BLaER1 (cell line): ENCODE results near the gene DCN.

Experiments
- H3K27ac ChIP-seq: shearing (Covaris generic); formaldehyde crosslinking; 2 replicates; pipeline ENCODE4 v1.8.1; 2022
- H3K27me3 ChIP-seq: shearing (Covaris generic); formaldehyde crosslinking; 2 replicates; pipeline ENCODE4 v1.8.1; 2022
- H3K36me3 ChIP-seq: shearing (Covaris generic); formaldehyde crosslinking; 2 replicates; pipeline ENCODE4 v1.8.1; 2022
- H3K4me1 ChIP-seq: shearing (Covaris generic); formaldehyde crosslinking; 2 replicates; pipeline ENCODE4 v1.8.1; 2022
- H3K4me2 ChIP-seq: shearing (Covaris generic); formaldehyde crosslinking; 2 replicates; pipeline ENCODE4 v1.8.1; 2022
- H3K4me3 ChIP-seq: shearing (Covaris generic); formaldehyde crosslinking; 2 replicates; pipeline ENCODE4 v1.8.1; 2022
- H3K9ac ChIP-seq: shearing (Covaris generic); formaldehyde crosslinking; 2 replicates; pipeline ENCODE4 v1.8.1; 2022
- H3K9me3 ChIP-seq: shearing (Covaris generic); formaldehyde crosslinking; 2 replicates; pipeline ENCODE4 v1.8.1; 2022
- H4K20me1 ChIP-seq: shearing (Covaris generic); formaldehyde crosslinking; 2 replicates; pipeline ENCODE4 v1.8.1; 2022
- Cebpa-rat ChIP-seq: shearing (Covaris generic); IDR thresholded peaks from 2 replicates; pipeline ENCODE4 v1.8.1; 2022

DCN gene, protein sequence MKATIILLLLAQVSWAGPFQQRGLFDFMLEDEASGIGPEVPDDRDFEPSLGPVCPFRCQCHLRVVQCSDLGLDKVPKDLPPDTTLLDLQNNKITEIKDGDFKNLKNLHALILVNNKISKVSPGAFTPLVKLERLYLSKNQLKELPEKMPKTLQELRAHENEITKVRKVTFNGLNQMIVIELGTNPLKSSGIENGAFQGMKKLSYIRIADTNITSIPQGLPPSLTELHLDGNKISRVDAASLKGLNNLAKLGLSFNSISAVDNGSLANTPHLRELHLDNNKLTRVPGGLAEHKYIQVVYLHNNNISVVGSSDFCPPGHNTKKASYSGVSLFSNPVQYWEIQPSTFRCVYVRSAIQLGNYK

DNA sequence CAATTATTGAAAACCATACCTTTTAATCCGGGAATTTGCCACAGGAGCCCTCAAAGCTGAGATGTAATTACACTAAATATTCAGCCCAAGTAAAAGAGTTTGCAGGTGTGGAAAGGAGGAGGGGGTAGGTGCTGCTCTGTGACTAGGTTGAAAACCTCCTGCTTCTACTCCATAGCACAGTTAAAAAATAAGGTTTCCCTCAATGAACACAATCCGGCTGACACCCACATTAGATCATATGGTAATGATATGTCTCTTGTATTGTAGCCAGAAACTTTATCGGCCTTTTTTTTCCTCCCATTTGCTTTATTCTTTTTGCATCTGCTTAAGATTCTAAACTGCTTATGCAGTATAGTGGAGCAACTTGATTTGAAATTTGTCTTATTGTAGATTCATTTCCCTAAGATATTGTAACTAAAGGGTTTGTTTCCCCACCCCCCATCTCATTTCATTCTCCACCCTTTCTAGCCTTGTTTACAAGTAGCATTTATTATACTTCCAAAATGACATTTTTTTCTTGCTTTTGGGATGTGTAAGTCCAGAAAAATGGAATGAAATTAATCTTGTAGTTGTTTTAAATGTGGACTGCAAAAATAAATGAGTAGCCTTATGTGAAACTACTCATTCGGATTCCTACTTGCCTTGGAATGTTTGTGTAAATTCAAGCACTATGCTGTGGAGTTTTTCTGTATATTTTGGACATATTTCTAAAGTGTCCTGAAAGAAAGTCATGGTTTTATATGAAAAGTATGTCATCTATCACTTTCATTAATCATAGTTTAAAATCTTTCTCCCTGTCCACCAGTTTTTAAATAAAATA, at the start of gene DCN:
TSS of gene DCN (minus strand) at position 182 of the 820 bp plus-strand sequence. CDS start 4,265 bp downstream, outside the sequence.
- no peaks in the 10 kb centered on the region for H3K9me3 ChIP-seq
- TF ChIP-seq Cebpa-rat, result no peak
- H3K4me1 ChIP-seq, result peaks cover 13% of the 10 kb centered on the region
- H3K27ac ChIP-seq, result no peak within 1 kb of the TSS
- no peak within 1 kb of the TSS for H3K4me2 ChIP-seq
- no peak within 1 kb of the TSS for H3K9ac ChIP-seq
- H3K4me3 ChIP-seq, result no peak within 1 kb of the TSS
- no peaks in the 10 kb centered on the region for H3K27me3 ChIP-seq
- H3K36me3 ChIP-seq, result no peaks in the 10 kb centered on the region
- H4K20me1 ChIP-seq, result no peaks in the 10 kb centered on the region

- H3K4me3 ChIP-seq, result no peak overlapping the region
- no peaks in the 10 kb centered on the region for H3K9me3 ChIP-seq
- no peaks in the 10 kb centered on the region for H3K27me3 ChIP-seq
- H3K27ac ChIP-seq, result no peak overlapping the region
- no peaks in the 10 kb centered on the region for H4K20me1 ChIP-seq
- no peaks in the 10 kb centered on the region for H3K36me3 ChIP-seq
- no peak overlapping the region for H3K4me2 ChIP-seq
- no peak for TF ChIP-seq Cebpa-rat
- no peak overlapping the region for H3K9ac ChIP-seq
- H3K4me1 ChIP-seq, result 0 out of 2 replicates have a peak, but pooled peaks cover 4% of the 10 kb centered on the region
These were observed 48.2 kb upstream of the DCN start for GRCh38 chr12:91230841-91231240.

GRCh38 chr12:91226951-91227350, 44.3 kb upstream of the DCN start:
- H3K36me3 ChIP-seq, result no peaks in the 10 kb centered on the region
- H3K4me2 ChIP-seq, result no peak overlapping the region
- no peaks in the 10 kb centered on the region for H4K20me1 ChIP-seq
- no peak overlapping the region for H3K9ac ChIP-seq
- no peaks in the 10 kb centered on the region for H3K27me3 ChIP-seq
- H3K27ac ChIP-seq, result no peak overlapping the region
- TF ChIP-seq Cebpa-rat, result no peak
- H3K4me3 ChIP-seq, result no peak overlapping the region
- no peaks in the 10 kb centered on the region for H3K9me3 ChIP-seq
- H3K4me1 ChIP-seq, result 0 out of 2 replicates have a peak, but pooled peaks cover 4% of the 10 kb centered on the region

DNA sequence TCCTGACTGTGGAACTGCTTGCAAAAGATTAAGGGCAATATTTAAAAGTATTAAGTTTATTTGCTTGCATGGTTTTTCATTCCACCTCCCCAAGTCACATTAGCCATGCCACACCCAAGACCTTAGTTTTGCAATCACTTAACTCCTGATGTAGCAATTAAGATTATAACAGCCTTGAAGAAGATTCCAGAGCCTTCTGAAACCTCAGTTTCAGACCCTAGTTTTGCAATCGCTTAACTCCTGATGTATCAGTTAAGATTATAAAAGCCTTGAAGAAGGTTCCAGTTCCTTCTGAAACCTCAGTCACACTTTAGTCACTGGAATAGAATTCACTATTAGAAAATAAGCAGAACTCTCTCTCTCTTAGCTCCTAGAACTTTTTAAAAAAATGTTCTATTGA, 42.7 kb upstream of the DCN start:
- no peak for TF ChIP-seq Cebpa-rat
- Histone ChIP-seq H3K9me3 (no peaks in the 10 kb centered on the region), H3K4me1 (0 out of 2 replicates have a peak, but pooled peaks cover 4% of the 10 kb centered on the region), H3K9ac (no peak overlapping the region), H3K4me2 (no peak overlapping the region), H3K4me3 (no peak overlapping the region), H4K20me1 (no peaks in the 10 kb centered on the region), H3K27ac (no peak overlapping the region), H3K36me3 (no peaks in the 10 kb centered on the region), H3K27me3 (no peaks in the 10 kb centered on the region)

- H3K27me3 ChIP-seq, result no peaks in the 10 kb centered on the region
These were observed 41.8 kb upstream of the DCN start for GRCh38 chr12:91224401-91224800.

GRCh38 chr12:91222746-91223145, 40.1 kb upstream of the DCN start:
- Histone ChIP-seq H3K4me2 (no peak overlapping the region), H3K9ac (no peak overlapping the region), H3K27ac (no peak overlapping the region), H3K4me1 (no peaks in the 10 kb centered on the region), H3K9me3 (no peaks in the 10 kb centered on the region), H4K20me1 (no peaks in the 10 kb centered on the region), H3K36me3 (no peaks in the 10 kb centered on the region), H3K4me3 (no peak overlapping the region), H3K27me3 (no peaks in the 10 kb centered on the region)
- TF ChIP-seq Cebpa-rat, result no peak

More at GRCh38 chr12:91224401-91224800, 41.8 kb upstream of the DCN start:
- Histone ChIP-seq H3K27ac (no peak overlapping the region), H3K9me3 (no peaks in the 10 kb centered on the region), H3K36me3 (no peaks in the 10 kb centered on the region), H3K4me2 (no peak overlapping the region), H3K4me3 (no peak overlapping the region), H3K4me1 (0 out of 2 replicates have a peak, but pooled peaks cover 4% of the 10 kb centered on the region), H4K20me1 (no peaks in the 10 kb centered on the region), H3K9ac (no peak overlapping the region)
- TF ChIP-seq Cebpa-rat, result no peak

- Histone ChIP-seq H4K20me1 (no peaks in the 10 kb centered on the region), H3K9me3 (no peaks in the 10 kb centered on the region), H3K4me2 (no peak overlapping the region), H3K36me3 (no peaks in the 10 kb centered on the region), H3K4me3 (no peak overlapping the region), H3K27ac (no peak overlapping the region), H3K4me1 (no peaks in the 10 kb centered on the region), H3K27me3 (no peaks in the 10 kb centered on the region), H3K9ac (no peak overlapping the region)
- TF ChIP-seq Cebpa-rat, result no peak
These were observed 37.3 kb upstream of the DCN start for GRCh38 chr12:91219919-91220318.

DNA sequence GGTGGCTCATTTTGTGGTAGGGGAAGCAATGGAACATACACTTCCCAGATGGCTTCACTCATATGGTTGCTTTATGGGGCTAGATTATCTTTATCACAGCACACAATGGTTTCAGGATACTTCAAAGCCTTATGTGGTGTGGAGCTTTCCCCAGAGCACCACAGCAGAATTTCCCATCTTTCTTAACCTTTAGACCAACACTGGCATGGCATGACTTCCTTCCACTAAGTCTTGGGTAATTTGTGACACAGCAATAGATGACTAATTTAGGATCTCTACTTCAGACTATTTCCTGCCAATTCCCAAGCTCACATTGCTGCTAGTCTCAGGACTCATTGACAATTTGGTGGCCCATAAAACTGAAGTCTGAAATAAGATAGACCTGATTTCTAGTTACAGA, 36.9 kb upstream of the DCN start:
- Histone ChIP-seq H3K4me1 (no peaks in the 10 kb centered on the region), H3K4me2 (no peak overlapping the region), H3K9me3 (no peaks in the 10 kb centered on the region), H3K9ac (no peak overlapping the region), H4K20me1 (no peaks in the 10 kb centered on the region), H3K27ac (no peak overlapping the region), H3K4me3 (no peak overlapping the region), H3K36me3 (no peaks in the 10 kb centered on the region), H3K27me3 (no peaks in the 10 kb centered on the region)
- no peak for TF ChIP-seq Cebpa-rat

GRCh38 chr12:91216871-91217270, 34.3 kb upstream of the DCN start:
- TF ChIP-seq Cebpa-rat, result no peak
- H3K27me3 ChIP-seq, result no peaks in the 10 kb centered on the region

GRCh38 chr12:91215940-91216454, 33.4 kb upstream of the DCN start:
- no peak for TF ChIP-seq Cebpa-rat
- H3K4me1 ChIP-seq, result no peaks in the 10 kb centered on the region
- no peaks in the 10 kb centered on the region for H3K9me3 ChIP-seq
- H3K27me3 ChIP-seq, result no peaks in the 10 kb centered on the region
- H3K27ac ChIP-seq, result no peak overlapping the region
- H3K9ac ChIP-seq, result no peak overlapping the region
- no peak overlapping the region for H3K4me3 ChIP-seq
- H4K20me1 ChIP-seq, result no peaks in the 10 kb centered on the region
- H3K36me3 ChIP-seq, result no peaks in the 10 kb centered on the region
- no peak overlapping the region for H3K4me2 ChIP-seq

More at GRCh38 chr12:91216871-91217270, 34.3 kb upstream of the DCN start:
- no peak overlapping the region for H3K4me3 ChIP-seq
- H3K4me2 ChIP-seq, result no peak overlapping the region
- no peak overlapping the region for H3K9ac ChIP-seq
- no peaks in the 10 kb centered on the region for H4K20me1 ChIP-seq
- no peaks in the 10 kb centered on the region for H3K4me1 ChIP-seq
- no peaks in the 10 kb centered on the region for H3K36me3 ChIP-seq
- H3K27ac ChIP-seq, result no peak overlapping the region
- no peaks in the 10 kb centered on the region for H3K9me3 ChIP-seq
